Activated naive CD8-positive, alpha-beta T cell treated with anti-CD3 and anti-CD28 coated beads, Interleukin-2, amount 50 U/mL, for 24 hours (primary cell): ENCODE measurements around the gene SHANK2.
"Not testable (repeated sequence)": the region's sequence is repeated elsewhere in the genome, so short reads cannot be mapped to it uniquely, and the experiment has no call there.

Source experiments
- ATAC-seq: fragments of 150-1000 bp; cut with Tn5 transposase; one replicate; pipeline ENCODE4 v1.10.0; 2021
- DNase-seq: peaks from one replicate; pipeline ENCODE4 v3.0.0; 2021
- H3K27ac Mint-ChIP-seq: one replicate; pipeline ENCODE4 v1.8.0; 2021; ENCODE audit warnings: mild to moderate bottlenecking, mixed read lengths
- H3K27me3 Mint-ChIP-seq: one replicate; pipeline ENCODE4 v1.8.0; 2021; ENCODE audit warnings: mixed read lengths
- H3K36me3 Mint-ChIP-seq: one replicate; pipeline ENCODE4 v1.8.0; 2021; ENCODE audit warnings: low read depth, mixed read lengths
- H3K4me1 Mint-ChIP-seq: one replicate; pipeline ENCODE4 v1.8.0; 2021; ENCODE audit warnings: mixed read lengths
- H3K4me3 Mint-ChIP-seq: one replicate; pipeline ENCODE4 v1.8.0; 2021; ENCODE audit warnings: mild to moderate bottlenecking, moderate library complexity, mixed read lengths
- H3K9me3 Mint-ChIP-seq: one replicate; pipeline ENCODE4 v1.8.0; 2021; ENCODE audit warnings: mixed read lengths

Gene SHANK2

DNA sequence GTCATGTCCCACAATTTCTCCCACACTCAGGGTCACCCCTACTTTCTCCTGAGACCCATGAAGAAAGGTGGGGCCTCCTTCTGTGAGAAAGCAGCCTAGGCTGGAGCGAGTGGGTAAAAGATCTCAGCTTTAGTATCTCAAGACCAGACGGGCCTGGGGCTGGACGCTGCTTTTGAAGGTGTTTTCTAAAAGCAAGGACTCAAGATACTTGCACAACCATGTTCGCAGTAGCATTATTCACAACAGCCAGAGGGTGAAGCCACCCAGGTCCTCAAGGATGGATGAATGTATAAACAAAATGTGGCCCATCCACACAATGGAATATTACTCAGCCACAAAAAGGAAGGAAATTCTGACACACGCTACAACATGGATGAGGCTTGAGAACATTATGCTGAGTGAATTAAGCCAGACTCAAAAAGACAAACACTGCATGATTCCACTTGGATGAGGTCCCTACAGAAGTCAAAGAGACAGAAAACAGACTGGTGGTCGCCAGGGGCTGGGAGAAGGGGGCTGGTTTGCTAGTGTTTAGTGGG, 10.6 kb downstream of the SHANK2 start:
- DNase-seq (no peak), ATAC-seq (no peak)
- H3K36me3 Mint-ChIP-seq = no peaks in the 10 kb centered on the region

DNA sequence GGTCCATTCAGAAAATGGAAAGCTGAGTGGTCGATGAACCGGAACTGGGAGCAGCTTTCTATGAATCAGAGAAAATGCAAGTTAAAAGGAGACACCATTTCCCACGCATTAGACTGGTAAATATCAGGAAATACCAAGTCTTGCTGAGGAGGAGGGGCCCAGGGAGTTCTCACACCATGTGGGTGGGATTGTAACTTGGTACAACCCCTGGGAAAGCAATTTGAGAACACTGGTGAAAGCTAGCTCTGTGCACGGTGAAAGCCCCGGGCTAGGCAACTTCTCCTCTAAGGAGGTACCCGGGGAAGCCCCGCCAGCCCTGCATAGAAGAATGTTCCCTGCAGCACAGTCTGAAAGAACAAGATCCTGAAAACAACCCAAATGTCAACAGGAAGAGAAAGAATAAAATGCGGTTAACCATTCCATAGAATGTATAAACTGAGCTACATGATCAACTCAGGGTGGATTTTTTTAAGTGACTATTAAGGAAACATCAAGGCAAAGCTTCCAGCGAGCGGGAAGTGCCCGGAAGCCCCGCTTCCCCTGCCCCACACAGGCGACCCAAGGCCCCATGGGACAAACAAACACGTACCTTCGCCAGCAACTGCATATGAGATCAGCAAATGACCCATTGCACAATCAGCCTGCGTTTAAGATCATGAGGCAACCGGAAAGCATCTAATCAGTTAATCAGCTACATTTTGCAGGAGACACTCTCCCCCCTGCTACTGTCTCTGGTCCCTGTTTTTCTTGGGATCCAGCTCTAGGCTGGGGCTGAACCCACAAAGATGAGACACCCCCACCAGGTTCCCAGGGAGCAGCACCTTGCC, 11.3 kb downstream of the SHANK2 start:
- DNase-seq (no peak), ATAC-seq (peak; percentile 48)
- Mint-ChIP-seq H3K4me1 (peaks cover 1% of the 10 kb centered on the region), H3K27me3 (peaks cover 12% of the 10 kb centered on the region), H3K27ac (no peak overlapping the region), H3K4me3 (no peak overlapping the region), H3K36me3 (no peaks in the 10 kb centered on the region), H3K9me3 (no peaks in the 10 kb centered on the region)

More for the DNA sequence above, 10.6 kb downstream of the SHANK2 start:
- Mint-ChIP-seq H3K4me1 (peaks cover 1% of the 10 kb centered on the region), H3K27ac (no peak overlapping the region), H3K9me3 (no peaks in the 10 kb centered on the region), H3K4me3 (no peak overlapping the region), H3K27me3 (peaks cover 12% of the 10 kb centered on the region)

DNA sequence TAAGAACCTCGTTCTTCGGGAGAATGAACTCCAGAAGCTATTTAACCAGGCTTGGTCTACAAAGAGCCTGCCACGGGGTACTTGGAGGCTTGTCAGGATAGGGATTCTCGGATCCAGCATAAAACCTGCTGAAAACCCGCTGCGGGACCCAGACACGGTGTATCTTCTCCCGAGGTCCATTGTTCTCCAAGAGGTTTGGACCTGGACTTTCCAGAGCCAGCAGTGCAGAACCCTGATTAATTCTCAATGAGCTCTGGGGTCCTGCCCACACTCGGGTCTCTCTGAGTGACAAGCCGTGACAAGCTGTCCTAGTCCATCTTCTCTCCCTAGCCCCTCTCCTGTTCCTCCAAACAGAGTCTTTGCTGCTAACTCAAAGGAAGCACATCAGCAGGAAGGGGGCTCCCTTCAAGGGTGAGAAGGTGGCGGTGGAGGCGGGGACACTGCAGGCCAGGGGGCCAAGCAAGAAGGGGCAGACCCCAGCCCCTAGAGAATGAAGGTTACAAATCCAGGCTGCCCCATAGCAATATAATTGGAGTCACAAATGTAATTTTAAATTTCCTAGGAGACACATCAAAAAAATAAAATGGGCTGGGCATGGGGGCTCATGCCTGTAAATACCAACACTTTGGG, 12.2 kb downstream of the SHANK2 start:
- no peak overlapping the region for H3K4me3 Mint-ChIP-seq
- H3K27ac Mint-ChIP-seq = no peak overlapping the region
- peaks cover 1% of the 10 kb centered on the region for H3K4me1 Mint-ChIP-seq
- H3K9me3 Mint-ChIP-seq = no peaks in the 10 kb centered on the region
- DNase-seq (no peak), ATAC-seq (no peak)
- H3K27me3 Mint-ChIP-seq = peaks cover 9% of the 10 kb centered on the region
- no peaks in the 10 kb centered on the region for H3K36me3 Mint-ChIP-seq

DNA sequence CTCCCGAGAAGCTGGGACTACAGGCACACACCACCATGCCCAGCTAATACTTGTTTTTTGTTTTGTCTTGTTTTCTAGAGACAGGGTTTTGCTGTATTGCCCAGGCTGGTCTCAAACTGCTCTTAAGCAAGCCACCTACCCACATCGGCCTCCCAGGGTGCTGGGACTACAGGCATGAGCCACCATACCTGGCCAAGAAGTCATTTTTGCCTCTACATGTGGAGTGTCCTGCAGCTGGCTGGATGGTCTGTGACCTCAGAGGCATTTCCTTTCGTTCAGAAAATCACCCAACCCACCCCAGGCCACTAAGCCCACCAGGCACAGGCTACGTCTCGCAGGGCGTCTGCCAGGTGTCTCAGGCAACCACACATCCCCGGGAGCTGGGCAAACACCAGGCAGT, 12.8 kb downstream of the SHANK2 start:
- Mint-ChIP-seq H3K36me3 (no peaks in the 10 kb centered on the region), H3K27ac (no peak overlapping the region), H3K4me1 (peaks cover 1% of the 10 kb centered on the region), H3K4me3 (no peak overlapping the region), H3K27me3 (peaks cover 9% of the 10 kb centered on the region), H3K9me3 (no peaks in the 10 kb centered on the region)
- no peak for DNase-seq
- ATAC-seq = no peak

DNA sequence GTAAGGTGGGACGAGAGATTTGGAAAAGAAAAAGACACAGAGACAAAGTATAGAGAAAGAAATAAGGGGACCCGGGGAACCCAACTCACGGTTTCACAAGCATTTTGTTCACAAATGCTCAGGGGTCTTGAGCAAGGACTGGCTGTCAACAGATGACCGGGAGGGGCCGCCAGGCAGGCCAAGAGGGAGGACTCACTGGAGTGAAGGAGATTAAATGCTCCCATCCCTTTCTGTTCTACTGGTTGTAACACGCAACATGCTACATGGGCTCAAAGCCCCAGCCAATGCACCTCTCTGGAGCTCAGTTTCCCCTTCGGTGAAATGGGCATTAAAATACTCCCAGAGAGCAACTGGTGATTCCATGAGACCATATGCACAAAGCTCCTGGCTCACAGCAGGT, 13.4 kb downstream of the SHANK2 start:
- Mint-ChIP-seq H3K27me3 (peaks cover 6% of the 10 kb centered on the region), H3K4me3 (no peak overlapping the region), H3K36me3 (no peaks in the 10 kb centered on the region), H3K4me1 (peaks cover 1% of the 10 kb centered on the region), H3K9me3 (no peaks in the 10 kb centered on the region), H3K27ac (no peak overlapping the region)
- DNase-seq (no peak), ATAC-seq (no peak)

DNA sequence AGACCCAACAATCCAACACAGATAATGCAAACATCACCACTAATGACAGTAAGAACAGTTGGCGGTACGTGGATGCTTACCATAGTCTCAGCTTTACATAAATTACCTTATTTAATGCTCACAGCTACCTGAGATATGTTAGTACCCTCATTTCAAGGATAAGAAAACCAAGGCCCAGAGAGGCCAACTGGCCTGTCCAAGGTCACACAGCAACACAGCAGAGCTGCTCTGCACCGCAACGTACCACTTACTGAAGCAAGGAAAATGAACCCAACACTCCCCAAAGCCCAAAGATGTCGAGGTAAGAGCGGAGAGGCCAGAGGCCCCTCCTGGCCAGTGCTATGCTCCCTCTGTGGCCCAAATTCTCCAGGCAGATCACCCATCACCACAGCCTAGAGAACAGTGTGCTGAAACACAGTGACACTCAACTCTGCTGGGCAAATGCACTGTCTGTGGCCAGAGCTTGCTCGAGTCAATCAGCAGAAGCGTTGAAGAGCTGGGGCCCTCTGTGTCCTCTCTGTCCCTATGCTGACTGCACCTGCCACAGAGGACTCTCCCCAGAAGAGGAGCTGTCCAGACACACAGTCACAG, 14.0 kb downstream of the SHANK2 start:
- Mint-ChIP-seq H3K27ac (no peak overlapping the region), H3K4me3 (no peak overlapping the region), H3K27me3 (peaks cover 6% of the 10 kb centered on the region), H3K4me1 (peaks cover 1% of the 10 kb centered on the region), H3K36me3 (no peaks in the 10 kb centered on the region), H3K9me3 (no peaks in the 10 kb centered on the region)
- DNase-seq (no peak), ATAC-seq (no peak)

DNA sequence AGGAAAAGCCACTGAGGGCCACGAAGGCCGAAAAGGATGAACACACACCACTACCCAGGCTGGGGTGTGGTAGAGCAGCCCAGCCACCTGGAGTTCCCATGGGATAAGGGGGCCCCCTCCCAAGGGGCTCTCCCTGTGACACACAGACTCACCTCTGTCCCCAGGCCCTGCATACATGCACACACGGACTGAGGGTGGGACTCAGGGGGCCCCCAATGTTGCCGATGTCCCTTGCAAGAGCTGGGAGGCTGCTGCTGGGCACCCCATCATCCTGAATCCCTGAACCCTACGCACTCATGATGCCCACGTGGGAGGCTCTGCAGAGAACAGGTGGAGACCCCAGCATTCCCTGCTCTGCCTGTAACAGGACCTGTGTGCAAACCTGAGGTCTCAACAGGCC, 14.5 kb downstream of the SHANK2 start:
- H3K27ac Mint-ChIP-seq = no peak overlapping the region

DNA sequence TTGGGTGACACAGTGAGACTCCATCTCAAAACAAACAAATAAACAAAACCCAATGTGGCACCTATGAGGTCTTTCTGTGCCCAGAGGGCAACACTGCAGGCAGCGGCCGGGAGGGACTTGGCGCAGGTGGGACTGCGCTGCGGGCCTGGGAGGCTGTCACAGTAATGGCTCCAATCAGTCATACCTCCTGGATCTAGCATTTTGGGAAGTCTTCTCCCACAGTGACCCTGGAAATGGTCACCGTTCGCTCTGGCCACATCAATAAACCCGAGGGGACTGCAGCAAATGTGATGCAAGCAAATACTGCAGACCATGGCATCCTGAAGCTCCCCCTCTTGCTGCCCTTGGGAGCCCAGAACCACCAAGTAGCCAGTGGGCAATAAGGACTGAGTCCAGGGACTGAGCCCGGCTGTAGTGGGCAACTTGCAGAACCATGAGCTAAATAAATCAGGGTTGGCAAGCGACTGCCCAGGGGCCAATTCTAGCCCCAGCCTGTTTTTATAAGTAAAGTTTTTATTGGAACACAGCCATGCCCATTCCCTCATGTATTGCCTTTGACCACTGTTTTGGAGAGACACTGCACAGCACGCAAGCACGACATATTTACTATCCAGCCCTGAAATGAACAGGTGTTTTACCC, 15.4 kb downstream of the SHANK2 start:
- H3K27me3 Mint-ChIP-seq = peaks cover 5% of the 10 kb centered on the region
- no peaks in the 10 kb centered on the region for H3K9me3 Mint-ChIP-seq

More for the DNA sequence above, 14.5 kb downstream of the SHANK2 start:
- Mint-ChIP-seq H3K36me3 (no peaks in the 10 kb centered on the region), H3K27me3 (peaks cover 6% of the 10 kb centered on the region), H3K9me3 (no peaks in the 10 kb centered on the region), H3K4me3 (no peak overlapping the region), H3K4me1 (peaks cover 1% of the 10 kb centered on the region)
- ATAC-seq = no peak
- no peak for DNase-seq

DNA sequence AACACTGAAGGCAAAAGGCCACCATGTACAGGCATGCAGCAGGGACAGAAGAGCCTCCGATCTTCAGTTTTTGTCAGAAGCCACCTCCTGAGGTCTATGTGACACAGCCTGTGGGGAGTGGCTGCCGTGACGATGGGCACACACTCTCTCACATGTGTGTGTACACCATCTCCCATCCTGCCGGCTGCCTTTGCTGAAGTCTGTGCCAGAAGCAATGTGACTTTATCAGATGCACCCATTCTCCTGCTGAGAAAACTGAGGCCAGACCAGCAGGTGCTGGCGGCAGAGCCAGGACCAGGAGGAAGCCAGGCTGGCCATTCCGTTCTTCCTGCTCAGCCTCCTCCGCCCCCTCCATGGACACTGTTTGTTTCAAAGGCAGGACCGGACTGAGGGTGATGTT, 16.7 kb downstream of the SHANK2 start:
- DNase-seq = no peak
- ATAC-seq = no peak

More for the DNA sequence above, 15.4 kb downstream of the SHANK2 start:
- H3K4me3 Mint-ChIP-seq = no peak overlapping the region
- ATAC-seq (no peak), DNase-seq (no peak)
- H3K4me1 Mint-ChIP-seq = peaks cover 1% of the 10 kb centered on the region
- no peak overlapping the region for H3K27ac Mint-ChIP-seq
- no peaks in the 10 kb centered on the region for H3K36me3 Mint-ChIP-seq

DNA sequence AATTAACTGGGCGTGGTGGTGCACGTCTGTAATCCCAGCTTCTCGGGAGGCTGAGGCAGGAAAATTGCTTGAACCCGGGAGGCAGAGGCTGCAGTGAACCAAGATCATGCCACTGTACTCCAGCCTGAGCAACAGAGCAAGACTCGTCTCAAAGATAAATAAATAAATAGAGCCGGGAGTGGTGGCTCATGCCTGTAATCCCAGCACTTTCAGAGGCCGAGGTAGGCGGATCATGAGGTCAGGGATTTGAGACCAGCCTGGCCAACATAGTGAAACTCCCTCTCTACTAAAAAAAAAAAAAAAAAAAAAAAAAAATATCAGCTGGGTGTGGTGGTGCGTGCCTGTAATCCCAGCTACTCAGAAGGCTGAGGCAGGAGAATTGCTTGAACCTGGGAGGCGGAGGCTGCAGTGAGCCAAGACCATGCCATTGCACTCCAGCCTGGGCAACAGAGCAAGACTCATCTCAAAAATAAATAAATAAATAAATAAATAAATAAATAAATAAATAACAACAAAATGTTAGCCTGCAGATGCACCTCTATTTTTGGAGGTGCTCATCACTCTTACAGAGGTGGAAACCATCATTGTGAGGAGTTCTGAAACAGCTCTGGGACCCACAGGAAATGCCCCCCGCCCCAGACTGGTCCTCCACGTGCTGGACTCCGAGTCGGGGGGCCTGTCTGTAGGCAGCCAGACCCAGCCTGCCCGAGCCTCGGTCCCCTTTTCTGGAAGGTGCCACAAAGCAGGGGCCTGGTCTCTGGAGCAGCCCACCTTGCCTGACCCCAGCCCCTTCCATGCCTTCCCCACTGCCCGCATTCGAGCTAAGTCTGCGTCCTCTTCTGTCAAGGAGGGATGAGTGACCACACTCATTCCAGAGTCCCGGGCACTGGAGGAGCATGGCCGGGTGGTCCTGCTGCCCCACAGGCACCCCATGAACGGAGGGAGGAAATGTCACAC, 18.2 kb downstream of the SHANK2 start:
- H3K4me3 Mint-ChIP-seq, H3K36me3 Mint-ChIP-seq, H3K9me3 Mint-ChIP-seq: not testable (repeated sequence)

More for the DNA sequence above, 16.7 kb downstream of the SHANK2 start:
- no peaks in the 10 kb centered on the region for H3K9me3 Mint-ChIP-seq
- peaks cover 1% of the 10 kb centered on the region for H3K4me1 Mint-ChIP-seq
- peaks cover 3% of the 10 kb centered on the region for H3K27me3 Mint-ChIP-seq
- no peak overlapping the region for H3K27ac Mint-ChIP-seq
- no peaks in the 10 kb centered on the region for H3K36me3 Mint-ChIP-seq
- no peak overlapping the region for H3K4me3 Mint-ChIP-seq

DNA sequence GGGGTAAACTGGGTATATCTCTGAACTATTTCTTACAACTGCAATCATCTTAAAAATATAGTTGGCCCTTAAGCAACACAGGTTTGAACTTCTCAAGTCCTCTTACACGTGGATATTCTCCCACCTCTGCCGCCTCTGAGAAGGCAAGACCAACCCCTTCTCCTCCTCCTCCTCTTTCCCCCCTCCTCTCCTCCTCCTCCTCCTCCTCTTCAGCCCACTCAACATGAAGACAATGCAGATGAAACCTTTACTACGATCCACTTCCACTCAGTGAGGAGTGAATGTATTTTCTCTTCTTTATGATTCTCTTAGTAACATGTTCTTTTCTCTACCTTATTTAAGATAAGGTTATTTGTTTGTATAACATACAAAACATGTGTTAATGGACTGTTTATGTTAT, 20.0 kb downstream of the SHANK2 start:
- Mint-ChIP-seq H3K4me1 (no peaks in the 10 kb centered on the region), H3K27ac (no peak overlapping the region), H3K36me3 (peaks cover under 1% of the 10 kb centered on the region), H3K9me3 (peaks cover 8% of the 10 kb centered on the region), H3K27me3 (peaks cover 8% of the 10 kb centered on the region), H3K4me3 (no peak overlapping the region)
- DNase-seq = no peak
- ATAC-seq = no peak

More for the DNA sequence above, 18.2 kb downstream of the SHANK2 start:
- DNase-seq, ATAC-seq, H3K27ac Mint-ChIP-seq, H3K4me1 Mint-ChIP-seq, H3K27me3 Mint-ChIP-seq: not testable (repeated sequence)

DNA sequence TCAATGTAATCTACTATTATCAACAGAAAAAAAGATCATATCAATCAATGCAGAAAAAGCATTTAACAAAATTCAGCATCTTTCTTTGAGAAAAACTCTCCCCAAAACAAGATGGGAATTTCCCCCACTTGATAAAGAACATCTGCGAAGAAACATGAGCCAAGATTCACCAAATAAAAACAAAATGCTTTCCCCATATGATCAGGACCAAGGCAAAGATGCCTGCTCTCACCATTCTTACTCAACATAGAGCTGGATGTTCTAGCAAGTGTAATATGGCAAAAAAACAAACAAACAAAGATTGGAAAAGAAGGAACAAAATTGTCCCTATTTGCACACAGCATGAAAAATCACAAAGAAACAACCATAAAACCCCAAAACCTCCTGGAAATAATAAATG, 23.4 kb downstream of the SHANK2 start:
- Mint-ChIP-seq H3K4me3 (no peak overlapping the region), H3K36me3 (peaks cover 2% of the 10 kb centered on the region), H3K27me3 (peaks cover 8% of the 10 kb centered on the region), H3K27ac (no peak overlapping the region), H3K4me1 (no peaks in the 10 kb centered on the region), H3K9me3 (peaks cover 26% of the 10 kb centered on the region)
- ATAC-seq = no peak
- no peak for DNase-seq

DNA sequence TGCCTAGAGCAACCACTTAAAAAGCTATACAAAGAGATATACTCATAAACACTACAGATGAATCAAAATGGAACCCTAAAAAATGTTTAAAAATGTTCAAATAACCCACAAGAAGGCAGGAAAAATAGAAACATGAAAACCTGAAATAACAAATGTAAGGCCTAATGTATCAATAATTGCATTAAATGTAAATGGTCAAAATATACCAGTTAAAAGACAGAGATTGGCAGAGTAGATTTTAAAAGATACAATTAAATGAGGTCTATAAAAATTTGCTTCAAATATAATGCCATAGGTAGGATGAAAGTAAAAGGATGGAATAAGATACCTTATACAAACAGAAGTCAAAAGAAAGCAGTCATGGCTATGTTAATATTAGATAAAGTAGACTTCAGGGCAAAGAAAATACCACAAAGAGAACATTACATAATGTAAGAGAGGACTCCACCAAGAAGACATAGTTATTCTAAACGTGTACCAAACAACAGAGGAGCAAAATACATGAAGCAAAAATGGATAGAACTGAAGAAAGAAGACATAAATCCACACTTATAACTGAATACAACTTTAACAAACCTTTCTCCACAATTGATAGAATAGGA, 25.2 kb downstream of the SHANK2 start:
- DNase-seq (no peak), ATAC-seq (no peak)
- Mint-ChIP-seq H3K4me3 (no peak overlapping the region), H3K36me3 (peaks cover 2% of the 10 kb centered on the region), H3K27ac (no peak overlapping the region), H3K27me3 (peaks cover 9% of the 10 kb centered on the region), H3K4me1 (no peaks in the 10 kb centered on the region), H3K9me3 (peaks cover 26% of the 10 kb centered on the region)
